AG04449 (cell line): ENCODE measurements around the gene SLC7A1.

Experiments used
- CTCF ChIA-PET: fragments of 350-600 bp; formaldehyde crosslinking; extraction: SDS; loops from one replicate; lab custom pipeline; 2021; ENCODE audit warnings: antibody characterized with exemption; lab: Yijun Ruan, JAX
- POLR2A ChIA-PET: fragments of 400-600, 350-600 bp; formaldehyde crosslinking; extraction: SDS; loops from one replicate; lab custom pipeline; 2020; ENCODE audit warnings: antibody characterized with exemption, inconsistent platforms; lab: Yijun Ruan, JAX
- DNase-seq: peaks from one replicate; pipeline ENCODE4 v3.0.0-alpha.2; 2010; ENCODE audit warnings: low read depth, low spot score
- H3K4me3 ChIP-seq: 2 replicates; pipeline ENCODE4 v1.5.1; 2011; ENCODE audit warnings: low read depth, mild to moderate bottlenecking, control low read depth, low read length
- TF ChIP-seq, protein P1 (sequence below): IDR thresholded peaks from one replicate; pipeline ENCODE4 v1.5.1; 2011; ENCODE audit warnings: mild to moderate bottlenecking, moderate library complexity, low read length, control low read depth, inconsistent platforms; ENCODE audit not compliant: insufficient read depth; ENCODE audit errors: missing control alignments

The SLC7A1 gene

GRCh38 chr13:29508130-29508875 is 87.2 kb downstream of the SLC7A1 start:
- peak; percentile 40 for DNase-seq
- no peak overlapping the region for H3K4me3 ChIP-seq
- CTCF ChIA-PET = interaction anchor here (0.7 to 14.7 kb wide), 62 partner anchors 11 to 624 kb away, joined by 3 to 278 read pairs (median 5); partner anchors contain the start of genes SLC7A1 and UBL3
- TF ChIP-seq, protein P1, sequence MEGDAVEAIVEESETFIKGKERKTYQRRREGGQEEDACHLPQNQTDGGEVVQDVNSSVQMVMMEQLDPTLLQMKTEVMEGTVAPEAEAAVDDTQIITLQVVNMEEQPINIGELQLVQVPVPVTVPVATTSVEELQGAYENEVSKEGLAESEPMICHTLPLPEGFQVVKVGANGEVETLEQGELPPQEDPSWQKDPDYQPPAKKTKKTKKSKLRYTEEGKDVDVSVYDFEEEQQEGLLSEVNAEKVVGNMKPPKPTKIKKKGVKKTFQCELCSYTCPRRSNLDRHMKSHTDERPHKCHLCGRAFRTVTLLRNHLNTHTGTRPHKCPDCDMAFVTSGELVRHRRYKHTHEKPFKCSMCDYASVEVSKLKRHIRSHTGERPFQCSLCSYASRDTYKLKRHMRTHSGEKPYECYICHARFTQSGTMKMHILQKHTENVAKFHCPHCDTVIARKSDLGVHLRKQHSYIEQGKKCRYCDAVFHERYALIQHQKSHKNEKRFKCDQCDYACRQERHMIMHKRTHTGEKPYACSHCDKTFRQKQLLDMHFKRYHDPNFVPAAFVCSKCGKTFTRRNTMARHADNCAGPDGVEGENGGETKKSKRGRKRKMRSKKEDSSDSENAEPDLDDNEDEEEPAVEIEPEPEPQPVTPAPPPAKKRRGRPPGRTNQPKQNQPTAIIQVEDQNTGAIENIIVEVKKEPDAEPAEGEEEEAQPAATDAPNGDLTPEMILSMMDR = peak; percentile 93
- POLR2A ChIA-PET = no interaction called here

GRCh38 chr13:29507356-29507755 is 88.1 kb downstream of the SLC7A1 start:
- CTCF ChIA-PET = interaction anchor here (0.7 to 14.7 kb wide), 41 partner anchors 10 to 625 kb away, joined by 3 to 278 read pairs (median 6); partner anchors contain the start of gene SLC7A1
- POLR2A ChIA-PET = no interaction called here
- no peak for DNase-seq
- no peak overlapping the region for H3K4me3 ChIP-seq
- TF ChIP-seq, protein P1 = no peak

DNA sequence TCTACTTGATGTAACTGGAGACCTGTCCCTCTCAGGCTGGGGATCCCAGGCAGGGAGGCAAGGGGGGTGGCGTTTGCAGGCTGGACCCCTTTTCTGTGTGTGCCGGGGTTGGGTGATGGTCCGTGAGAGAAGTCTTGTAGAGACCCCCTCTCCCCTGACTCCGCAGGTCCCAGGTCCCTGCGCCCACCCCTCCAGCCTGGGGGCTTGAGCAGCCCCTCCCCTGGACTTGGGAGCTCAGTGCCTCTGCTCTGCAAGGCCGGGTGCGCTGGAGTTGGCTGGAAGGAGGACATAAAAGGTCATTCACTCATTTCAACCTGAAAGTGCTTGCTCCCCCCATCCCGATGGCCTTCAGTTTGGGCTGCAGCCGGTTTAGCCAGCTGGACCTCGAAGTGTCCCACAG is 89.5 kb downstream of the SLC7A1 start:
- ChIA-PET CTCF (interaction anchor here (1.8 to 14.7 kb wide), 5 partner anchors 9 to 264 kb away, joined by 4 to 278 read pairs (median 64); no protein-coding TSS in a partner anchor), POLR2A (no interaction called here)
- TF ChIP-seq, protein P1 = no peak

GRCh38 chr13:29505511-29505910 is 90.0 kb downstream of the SLC7A1 start:
- ChIA-PET POLR2A (no interaction called here), CTCF (interaction anchor here (1.2 to 14.7 kb wide), 4 partner anchors 8 to 609 kb away, joined by 3 to 278 read pairs (median 34); no protein-coding TSS in a partner anchor)
- TF ChIP-seq, protein P1 = no peak
- H3K4me3 ChIP-seq = no peak overlapping the region
- DNase-seq = no peak

More for the DNA sequence above, 89.5 kb downstream of the SLC7A1 start:
- DNase-seq = no peak
- H3K4me3 ChIP-seq = no peak overlapping the region

DNA sequence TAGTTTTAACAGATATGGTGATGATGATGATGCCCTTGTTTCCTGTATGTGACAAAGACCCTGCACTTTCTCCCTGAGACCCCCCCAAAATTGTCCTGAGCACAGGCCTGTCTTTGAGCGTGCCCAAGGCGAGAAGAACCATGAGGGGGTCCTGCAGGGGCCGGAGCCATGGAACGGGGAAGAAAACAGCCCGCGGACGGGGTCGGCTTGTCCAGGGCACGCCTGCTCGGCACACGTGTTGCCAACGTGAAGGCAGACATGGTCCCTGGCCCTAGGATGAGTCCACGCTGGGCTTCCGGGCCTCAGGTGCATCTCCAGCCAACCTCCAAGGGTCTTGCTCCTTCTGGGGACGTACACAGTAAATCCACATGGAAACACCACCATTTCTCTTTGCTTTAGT is 90.8 kb downstream of the SLC7A1 start:
- H3K4me3 ChIP-seq = no peak overlapping the region
- CTCF ChIA-PET = interaction anchor here (1.2 to 14.7 kb wide), 2 partner anchors 202 to 610 kb away, joined by 3 to 278 read pairs; no protein-coding TSS in a partner anchor
- DNase-seq = no peak

More for the DNA sequence above, 90.8 kb downstream of the SLC7A1 start:
- POLR2A ChIA-PET = no interaction called here
- TF ChIP-seq, protein P1 = no peak
